HEK293 (cell line): Measurements from ENCODE around the gene KRT82.

ENCODE experiments used
- KLF10 ChIP-seq: fragments of 450-650 bp; IDR thresholded peaks from 2 replicates; pipeline ENCODE4 v1.5.1; 2018; ENCODE audit warnings: missing biosample characterization, mild to moderate bottlenecking, missing genetic modification characterization
- KLF7 ChIP-seq: fragments of 450-650 bp; formaldehyde crosslinking; IDR thresholded peaks from 2 replicates; pipeline ENCODE4 v1.5.1; 2016; ENCODE audit warnings: missing biosample characterization, missing genetic modification characterization, borderline replicate concordance
- KLF8 ChIP-seq: fragments of 450-650 bp; formaldehyde crosslinking; IDR thresholded peaks from 2 replicates; pipeline ENCODE4 v1.5.1; 2016; ENCODE audit warnings: missing biosample characterization, missing genetic modification characterization
- MYNN ChIP-seq: fragments of 450-650 bp; formaldehyde crosslinking; IDR thresholded peaks from 2 replicates; pipeline ENCODE4 v1.5.1; 2016; ENCODE audit warnings: missing biosample characterization, missing genetic modification characterization, borderline replicate concordance
- OSR2 ChIP-seq: fragments of 450-650 bp; formaldehyde crosslinking; IDR thresholded peaks from 2 replicates; pipeline ENCODE4 v1.5.1; 2016; ENCODE audit warnings: missing biosample characterization, missing genetic modification characterization
- RBAK ChIP-seq: fragments of 450-650 bp; formaldehyde crosslinking; IDR thresholded peaks from 2 replicates; pipeline ENCODE4 v1.5.1; 2016; ENCODE audit warnings: missing biosample characterization, missing genetic modification characterization
- ZBTB48 ChIP-seq: fragments of 450-650 bp; formaldehyde crosslinking; IDR thresholded peaks from 2 replicates; pipeline ENCODE4 v1.5.1; 2016; ENCODE audit warnings: missing biosample characterization, missing genetic modification characterization
- ZBTB7A ChIP-seq: fragments of 450-650 bp; formaldehyde crosslinking; IDR thresholded peaks from 2 replicates; pipeline ENCODE4 v1.5.1; 2016; ENCODE audit warnings: low read depth, missing biosample characterization, missing genetic modification characterization
- ZBTB8A ChIP-seq: fragments of 450-650 bp; formaldehyde crosslinking; IDR thresholded peaks from 2 replicates; pipeline ENCODE4 v1.5.1; 2016; ENCODE audit warnings: missing biosample characterization, missing genetic modification characterization
- ZFP37 ChIP-seq: fragments of 450-650 bp; formaldehyde crosslinking; IDR thresholded peaks from 2 replicates; pipeline ENCODE4 v1.5.1; 2016; ENCODE audit warnings: missing biosample characterization, missing genetic modification characterization
- ZNF16 ChIP-seq: fragments of 450-650 bp; formaldehyde crosslinking; IDR thresholded peaks from 2 replicates; pipeline ENCODE4 v1.5.1; 2016; ENCODE audit warnings: low read depth, missing biosample characterization, missing genetic modification characterization
- ZNF169 ChIP-seq: fragments of 450-650 bp; formaldehyde crosslinking; IDR thresholded peaks from 2 replicates; pipeline ENCODE4 v1.5.1; 2016; ENCODE audit warnings: missing biosample characterization, missing genetic modification characterization
- ZNF174 ChIP-seq: fragments of 450-650 bp; formaldehyde crosslinking; IDR thresholded peaks from 2 replicates; pipeline ENCODE4 v1.5.0; 2017; ENCODE audit warnings: missing biosample characterization, mild to moderate bottlenecking, missing genetic modification characterization
- ZNF248 ChIP-seq: fragments of 450-650 bp; formaldehyde crosslinking; IDR thresholded peaks from 2 replicates; pipeline ENCODE4 v1.5.1; 2017; ENCODE audit warnings: missing biosample characterization, missing genetic modification characterization
- ZNF302 ChIP-seq: fragments of 450-650 bp; formaldehyde crosslinking; IDR thresholded peaks from 2 replicates; pipeline ENCODE4 v1.5.1; 2016; ENCODE audit warnings: missing biosample characterization, missing genetic modification characterization, low read depth
- ZNF311 ChIP-seq: fragments of 450-650 bp; formaldehyde crosslinking; IDR thresholded peaks from 2 replicates; pipeline ENCODE4 v1.5.1; 2017; ENCODE audit warnings: missing biosample characterization, missing genetic modification characterization, borderline replicate concordance
- ZNF558 ChIP-seq: fragments of 450-650 bp; formaldehyde crosslinking; IDR thresholded peaks from 2 replicates; pipeline ENCODE4 v1.5.1; 2016; ENCODE audit warnings: missing biosample characterization, missing genetic modification characterization
- ZNF785 ChIP-seq: fragments of 450-650 bp; formaldehyde crosslinking; IDR thresholded peaks from 2 replicates; pipeline ENCODE4 v1.5.1; 2016; ENCODE audit warnings: missing biosample characterization, missing genetic modification characterization
- TF ChIP-seq, protein P1 (sequence below): fragments of 450-650 bp; formaldehyde crosslinking; IDR thresholded peaks from 2 replicates; pipeline ENCODE4 v1.5.1; 2016; ENCODE audit warnings: missing biosample characterization, missing genetic modification characterization, borderline replicate concordance
- TF ChIP-seq, protein P2 (sequence below): fragments of 450-650 bp; formaldehyde crosslinking; IDR thresholded peaks from 2 replicates; pipeline ENCODE4 v1.5.1; 2016; ENCODE audit warnings: missing biosample characterization, missing genetic modification characterization
- TF ChIP-seq, protein P3 (sequence below): fragments of 450-650 bp; formaldehyde crosslinking; IDR thresholded peaks from 2 replicates; pipeline ENCODE4 v1.5.1; 2017; ENCODE audit warnings: missing biosample characterization, missing genetic modification characterization
- TF ChIP-seq, protein P4 (sequence below): fragments of 450-650 bp; formaldehyde crosslinking; IDR thresholded peaks from 2 replicates; pipeline ENCODE4 v1.5.1; 2017; ENCODE audit warnings: missing biosample characterization, missing genetic modification characterization
- TF ChIP-seq, protein P5 (sequence below): fragments of 450-650 bp; formaldehyde crosslinking; IDR thresholded peaks from 2 replicates; pipeline ENCODE4 v1.5.1; 2017; ENCODE audit warnings: missing biosample characterization, mild to moderate bottlenecking, missing genetic modification characterization, moderate library complexity
- TF ChIP-seq, protein P6 (sequence below): fragments of 450-650 bp; IDR thresholded peaks from 2 replicates; pipeline ENCODE4 v1.5.1; 2018; ENCODE audit warnings: missing biosample characterization, missing genetic modification characterization
- TF ChIP-seq, protein P7 (sequence below): fragments of 450-650 bp; formaldehyde crosslinking; IDR thresholded peaks from 2 replicates; pipeline ENCODE4 v1.5.1; 2016; ENCODE audit warnings: missing biosample characterization, missing genetic modification characterization

Gene KRT82

DNA sequence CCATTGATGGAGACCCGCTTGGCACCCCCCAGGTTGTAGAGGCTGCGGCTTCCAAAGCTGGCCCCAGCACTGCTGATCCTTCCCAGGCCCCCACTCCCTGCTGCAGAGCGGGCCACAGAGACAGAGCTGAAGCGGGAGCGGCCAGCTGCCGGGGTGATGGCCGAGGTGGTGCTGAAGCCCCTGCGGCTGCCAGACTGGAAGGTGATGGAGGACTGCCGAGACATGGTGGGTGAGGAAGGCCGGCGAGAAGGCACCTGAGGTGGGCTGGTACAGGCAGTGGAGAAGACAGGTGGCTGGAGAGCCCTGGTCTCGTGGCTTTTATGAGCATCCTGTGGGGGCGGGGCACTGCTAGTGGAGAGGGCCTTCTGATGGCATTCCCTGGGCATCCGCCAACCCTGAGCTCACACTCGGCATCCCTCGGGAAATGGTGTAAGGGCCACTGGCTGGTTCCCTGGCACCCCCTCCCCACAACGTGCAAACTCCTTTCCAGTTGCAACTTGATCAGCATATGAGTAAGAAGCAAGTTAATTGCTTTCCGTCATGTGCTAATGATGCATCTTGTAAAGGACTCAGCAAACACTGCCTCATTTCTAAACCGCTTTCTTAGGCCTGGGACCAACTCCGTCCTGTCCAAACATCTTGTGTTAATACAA, 28.1 kb upstream of the KRT82 start, which contains the start of gene KRT75 (continued):
- TF ChIP-seq, protein P1, sequence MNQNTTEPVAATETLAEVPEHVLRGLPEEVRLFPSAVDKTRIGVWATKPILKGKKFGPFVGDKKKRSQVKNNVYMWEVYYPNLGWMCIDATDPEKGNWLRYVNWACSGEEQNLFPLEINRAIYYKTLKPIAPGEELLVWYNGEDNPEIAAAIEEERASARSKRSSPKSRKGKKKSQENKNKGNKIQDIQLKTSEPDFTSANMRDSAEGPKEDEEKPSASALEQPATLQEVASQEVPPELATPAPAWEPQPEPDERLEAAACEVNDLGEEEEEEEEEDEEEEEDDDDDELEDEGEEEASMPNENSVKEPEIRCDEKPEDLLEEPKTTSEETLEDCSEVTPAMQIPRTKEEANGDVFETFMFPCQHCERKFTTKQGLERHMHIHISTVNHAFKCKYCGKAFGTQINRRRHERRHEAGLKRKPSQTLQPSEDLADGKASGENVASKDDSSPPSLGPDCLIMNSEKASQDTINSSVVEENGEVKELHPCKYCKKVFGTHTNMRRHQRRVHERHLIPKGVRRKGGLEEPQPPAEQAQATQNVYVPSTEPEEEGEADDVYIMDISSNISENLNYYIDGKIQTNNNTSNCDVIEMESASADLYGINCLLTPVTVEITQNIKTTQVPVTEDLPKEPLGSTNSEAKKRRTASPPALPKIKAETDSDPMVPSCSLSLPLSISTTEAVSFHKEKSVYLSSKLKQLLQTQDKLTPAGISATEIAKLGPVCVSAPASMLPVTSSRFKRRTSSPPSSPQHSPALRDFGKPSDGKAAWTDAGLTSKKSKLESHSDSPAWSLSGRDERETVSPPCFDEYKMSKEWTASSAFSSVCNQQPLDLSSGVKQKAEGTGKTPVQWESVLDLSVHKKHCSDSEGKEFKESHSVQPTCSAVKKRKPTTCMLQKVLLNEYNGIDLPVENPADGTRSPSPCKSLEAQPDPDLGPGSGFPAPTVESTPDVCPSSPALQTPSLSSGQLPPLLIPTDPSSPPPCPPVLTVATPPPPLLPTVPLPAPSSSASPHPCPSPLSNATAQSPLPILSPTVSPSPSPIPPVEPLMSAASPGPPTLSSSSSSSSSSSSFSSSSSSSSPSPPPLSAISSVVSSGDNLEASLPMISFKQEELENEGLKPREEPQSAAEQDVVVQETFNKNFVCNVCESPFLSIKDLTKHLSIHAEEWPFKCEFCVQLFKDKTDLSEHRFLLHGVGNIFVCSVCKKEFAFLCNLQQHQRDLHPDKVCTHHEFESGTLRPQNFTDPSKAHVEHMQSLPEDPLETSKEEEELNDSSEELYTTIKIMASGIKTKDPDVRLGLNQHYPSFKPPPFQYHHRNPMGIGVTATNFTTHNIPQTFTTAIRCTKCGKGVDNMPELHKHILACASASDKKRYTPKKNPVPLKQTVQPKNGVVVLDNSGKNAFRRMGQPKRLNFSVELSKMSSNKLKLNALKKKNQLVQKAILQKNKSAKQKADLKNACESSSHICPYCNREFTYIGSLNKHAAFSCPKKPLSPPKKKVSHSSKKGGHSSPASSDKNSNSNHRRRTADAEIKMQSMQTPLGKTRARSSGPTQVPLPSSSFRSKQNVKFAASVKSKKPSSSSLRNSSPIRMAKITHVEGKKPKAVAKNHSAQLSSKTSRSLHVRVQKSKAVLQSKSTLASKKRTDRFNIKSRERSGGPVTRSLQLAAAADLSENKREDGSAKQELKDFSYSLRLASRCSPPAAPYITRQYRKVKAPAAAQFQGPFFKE (tag by site-specific recombination) = no peak
- TF ChIP-seq, protein P2, sequence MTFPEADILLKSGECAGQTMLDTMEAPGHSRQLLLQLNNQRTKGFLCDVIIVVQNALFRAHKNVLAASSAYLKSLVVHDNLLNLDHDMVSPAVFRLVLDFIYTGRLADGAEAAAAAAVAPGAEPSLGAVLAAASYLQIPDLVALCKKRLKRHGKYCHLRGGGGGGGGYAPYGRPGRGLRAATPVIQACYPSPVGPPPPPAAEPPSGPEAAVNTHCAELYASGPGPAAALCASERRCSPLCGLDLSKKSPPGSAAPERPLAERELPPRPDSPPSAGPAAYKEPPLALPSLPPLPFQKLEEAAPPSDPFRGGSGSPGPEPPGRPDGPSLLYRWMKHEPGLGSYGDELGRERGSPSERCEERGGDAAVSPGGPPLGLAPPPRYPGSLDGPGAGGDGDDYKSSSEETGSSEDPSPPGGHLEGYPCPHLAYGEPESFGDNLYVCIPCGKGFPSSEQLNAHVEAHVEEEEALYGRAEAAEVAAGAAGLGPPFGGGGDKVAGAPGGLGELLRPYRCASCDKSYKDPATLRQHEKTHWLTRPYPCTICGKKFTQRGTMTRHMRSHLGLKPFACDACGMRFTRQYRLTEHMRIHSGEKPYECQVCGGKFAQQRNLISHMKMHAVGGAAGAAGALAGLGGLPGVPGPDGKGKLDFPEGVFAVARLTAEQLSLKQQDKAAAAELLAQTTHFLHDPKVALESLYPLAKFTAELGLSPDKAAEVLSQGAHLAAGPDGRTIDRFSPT = peak; percentile 58; the same call in 1 of the 2 replicates
- TF ChIP-seq ZNF169 (tag by site-specific recombination) = no peak
- TF ChIP-seq ZBTB48 (tag by site-specific recombination) = peak; percentile 71
- TF ChIP-seq, protein P3, sequence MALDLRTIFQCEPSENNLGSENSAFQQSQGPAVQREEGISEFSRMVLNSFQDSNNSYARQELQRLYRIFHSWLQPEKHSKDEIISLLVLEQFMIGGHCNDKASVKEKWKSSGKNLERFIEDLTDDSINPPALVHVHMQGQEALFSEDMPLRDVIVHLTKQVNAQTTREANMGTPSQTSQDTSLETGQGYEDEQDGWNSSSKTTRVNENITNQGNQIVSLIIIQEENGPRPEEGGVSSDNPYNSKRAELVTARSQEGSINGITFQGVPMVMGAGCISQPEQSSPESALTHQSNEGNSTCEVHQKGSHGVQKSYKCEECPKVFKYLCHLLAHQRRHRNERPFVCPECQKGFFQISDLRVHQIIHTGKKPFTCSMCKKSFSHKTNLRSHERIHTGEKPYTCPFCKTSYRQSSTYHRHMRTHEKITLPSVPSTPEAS (tag by site-specific recombination) = no peak
- no peak for TF ChIP-seq ZNF785 (tag by site-specific recombination)
- TF ChIP-seq ZNF311 (tag by site-specific recombination) = no peak
- TF ChIP-seq KLF10 = no peak
- TF ChIP-seq, protein P4, sequence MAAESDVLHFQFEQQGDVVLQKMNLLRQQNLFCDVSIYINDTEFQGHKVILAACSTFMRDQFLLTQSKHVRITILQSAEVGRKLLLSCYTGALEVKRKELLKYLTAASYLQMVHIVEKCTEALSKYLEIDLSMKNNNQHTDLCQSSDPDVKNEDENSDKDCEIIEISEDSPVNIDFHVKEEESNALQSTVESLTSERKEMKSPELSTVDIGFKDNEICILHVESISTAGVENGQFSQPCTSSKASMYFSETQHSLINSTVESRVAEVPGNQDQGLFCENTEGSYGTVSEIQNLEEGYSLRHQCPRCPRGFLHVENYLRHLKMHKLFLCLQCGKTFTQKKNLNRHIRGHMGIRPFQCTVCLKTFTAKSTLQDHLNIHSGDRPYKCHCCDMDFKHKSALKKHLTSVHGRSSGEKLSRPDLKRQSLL (tag by site-specific recombination) = no peak
- TF ChIP-seq ZNF248 (tag by site-specific recombination) = no peak
- TF ChIP-seq ZBTB7A (tag by site-specific recombination) = no peak
- no peak for TF ChIP-seq KLF7 (tag by site-specific recombination)
- TF ChIP-seq OSR2 (tag by site-specific recombination) = peak; percentile 27; the same call in 1 of the 2 replicates
- TF ChIP-seq MYNN (tag by site-specific recombination) = no peak
- TF ChIP-seq ZNF558 (tag by site-specific recombination) = peak; percentile 59; the same call in 1 of the 2 replicates
- no peak for TF ChIP-seq ZNF302
- TF ChIP-seq ZNF174 (tag by site-specific recombination) = no peak
- TF ChIP-seq, protein P5, sequence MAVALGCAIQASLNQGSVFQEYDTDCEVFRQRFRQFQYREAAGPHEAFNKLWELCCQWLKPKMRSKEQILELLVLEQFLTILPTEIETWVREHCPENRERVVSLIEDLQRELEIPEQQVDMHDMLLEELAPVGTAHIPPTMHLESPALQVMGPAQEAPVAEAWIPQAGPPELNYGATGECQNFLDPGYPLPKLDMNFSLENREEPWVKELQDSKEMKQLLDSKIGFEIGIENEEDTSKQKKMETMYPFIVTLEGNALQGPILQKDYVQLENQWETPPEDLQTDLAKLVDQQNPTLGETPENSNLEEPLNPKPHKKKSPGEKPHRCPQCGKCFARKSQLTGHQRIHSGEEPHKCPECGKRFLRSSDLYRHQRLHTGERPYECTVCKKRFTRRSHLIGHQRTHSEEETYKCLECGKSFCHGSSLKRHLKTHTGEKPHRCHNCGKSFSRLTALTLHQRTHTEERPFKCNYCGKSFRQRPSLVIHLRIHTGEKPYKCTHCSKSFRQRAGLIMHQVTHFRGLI (tag by site-specific recombination) = no peak
- no peak for TF ChIP-seq ZNF16
- TF ChIP-seq KLF8 (tag by site-specific recombination) = 0 out of 2 replicates have a peak, but pooled peaks have one; percentile 55
- TF ChIP-seq ZBTB8A (tag by site-specific recombination) = no peak
- no peak for TF ChIP-seq ZFP37 (tag by site-specific recombination)
- TF ChIP-seq, protein P6, sequence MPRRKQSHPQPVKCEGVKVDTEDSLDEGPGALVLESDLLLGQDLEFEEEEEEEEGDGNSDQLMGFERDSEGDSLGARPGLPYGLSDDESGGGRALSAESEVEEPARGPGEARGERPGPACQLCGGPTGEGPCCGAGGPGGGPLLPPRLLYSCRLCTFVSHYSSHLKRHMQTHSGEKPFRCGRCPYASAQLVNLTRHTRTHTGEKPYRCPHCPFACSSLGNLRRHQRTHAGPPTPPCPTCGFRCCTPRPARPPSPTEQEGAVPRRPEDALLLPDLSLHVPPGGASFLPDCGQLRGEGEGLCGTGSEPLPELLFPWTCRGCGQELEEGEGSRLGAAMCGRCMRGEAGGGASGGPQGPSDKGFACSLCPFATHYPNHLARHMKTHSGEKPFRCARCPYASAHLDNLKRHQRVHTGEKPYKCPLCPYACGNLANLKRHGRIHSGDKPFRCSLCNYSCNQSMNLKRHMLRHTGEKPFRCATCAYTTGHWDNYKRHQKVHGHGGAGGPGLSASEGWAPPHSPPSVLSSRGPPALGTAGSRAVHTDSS (tag by site-specific recombination) = no peak
- TF ChIP-seq, protein P7, sequence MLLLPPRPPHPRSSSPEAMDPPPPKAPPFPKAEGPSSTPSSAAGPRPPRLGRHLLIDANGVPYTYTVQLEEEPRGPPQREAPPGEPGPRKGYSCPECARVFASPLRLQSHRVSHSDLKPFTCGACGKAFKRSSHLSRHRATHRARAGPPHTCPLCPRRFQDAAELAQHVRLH (tag by site-specific recombination) = no peak
- no peak for TF ChIP-seq RBAK (tag by site-specific recombination)
